ENCODE results near the gene PIGB.
"Not testable (repeated sequence)": the region's sequence is repeated elsewhere in the genome, so short reads cannot be mapped to it uniquely, and the experiment has no call there.

Gene PIGB

GRCh38 chr15:55318588-55319494 lies at the start of gene PIGB, which contains the start of gene PIGBOS1:
PIGB (plus strand) TSS chr15:55319222; CDS start chr15:55319251, 29 bp downstream.
PIGBOS1 (minus strand) TSS chr15:55319123; CDS start chr15:55317792, 1,331 bp downstream.
- DNase-seq (ENCODE audit: low read depth, low spot score): peak; percentile 93

- no peak for DNase-seq (ENCODE audit: low read depth, low spot score)
Measured at GRCh38 chr15:55270291-55270690, 48.7 kb upstream of the PIGB start.

- DNase-seq (ENCODE audit: low read depth, low spot score): no peak
Measured at GRCh38 chr15:55276324-55276723, 42.7 kb upstream of the PIGB start.

GRCh38 chr15:55277116-55277564 lies 41.9 kb upstream of the PIGB start:
- no peak for DNase-seq (ENCODE audit: low read depth, low spot score)

GRCh38 chr15:55277715-55278114 lies 41.3 kb upstream of the PIGB start:
- DNase-seq (ENCODE audit: low read depth, low spot score): no peak

GRCh38 chr15:55279100-55279745 lies 39.8 kb upstream of the PIGB start:
- DNase-seq (ENCODE audit: low read depth, low spot score): no peak

- no peak for DNase-seq (ENCODE audit: low read depth, low spot score)
Measured at GRCh38 chr15:55279746-55280351, 39.2 kb upstream of the PIGB start.

GRCh38 chr15:55280589-55280988 lies 38.4 kb upstream of the PIGB start:
- DNase-seq (ENCODE audit: low read depth, low spot score): not testable (repeated sequence)

GRCh38 chr15:55281517-55282228 lies 37.3 kb upstream of the PIGB start:
- DNase-seq (ENCODE audit: low read depth, low spot score): no peak

GRCh38 chr15:55282284-55282833 lies 36.7 kb upstream of the PIGB start:
- DNase-seq (ENCODE audit: low read depth, low spot score): no peak

- DNase-seq (ENCODE audit: low read depth, low spot score): no peak
Measured at GRCh38 chr15:55283379-55284147, 35.5 kb upstream of the PIGB start.

GRCh38 chr15:55284426-55284825 lies 34.6 kb upstream of the PIGB start:
- no peak for DNase-seq (ENCODE audit: low read depth, low spot score)

GRCh38 chr15:55286442-55287189 lies 32.4 kb upstream of the PIGB start:
- not testable (repeated sequence) for DNase-seq (ENCODE audit: low read depth, low spot score)

- DNase-seq (ENCODE audit: low read depth, low spot score): no peak
Measured at GRCh38 chr15:55288006-55288717, 30.9 kb upstream of the PIGB start.

- DNase-seq (ENCODE audit: low read depth, low spot score): peak; percentile 67
Measured at GRCh38 chr15:55289011-55289745, 29.8 kb upstream of the PIGB start.

- DNase-seq (ENCODE audit: low read depth, low spot score): peak; percentile 85
Measured at GRCh38 chr15:55289746-55290527, 29.1 kb upstream of the PIGB start, which contains the start of gene RAB27A. RAB27A (minus strand) TSS chr15:55289813; CDS start chr15:55234934, 54,879 bp downstream.

- peak; percentile 90 for DNase-seq (ENCODE audit: low read depth, low spot score)
Measured at GRCh38 chr15:55290528-55291057, 28.4 kb upstream of the PIGB start.
